ENCODE measurements around the gene AQP3.
"Not testable (repeated sequence)": the region's sequence is repeated elsewhere in the genome, so short reads cannot be mapped to it uniquely, and the experiment has no call there.

Gene AQP3

DNA sequence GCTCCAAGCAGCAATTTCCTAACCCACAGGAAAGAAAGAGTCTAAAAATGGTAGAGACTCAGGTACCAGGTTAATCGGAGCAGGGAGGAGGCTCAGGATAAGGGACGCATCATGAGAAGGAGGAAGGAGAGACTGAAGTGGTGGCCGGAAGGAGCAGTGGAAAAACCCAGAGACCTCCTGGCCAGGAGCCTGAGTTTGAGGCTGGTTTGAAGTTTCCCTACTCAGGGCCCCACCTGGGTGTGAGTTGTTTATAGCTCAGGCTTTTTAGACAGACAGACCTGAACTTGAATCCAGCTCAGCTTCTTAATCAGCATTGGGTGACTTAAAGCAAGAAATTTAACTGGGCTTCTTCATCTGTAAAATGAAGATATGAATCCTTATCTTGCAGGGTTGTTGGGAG is 33.1 kb downstream of the AQP3 start:
- DNase-seq (ENCODE audit: low spot score) = no peak

DNA sequence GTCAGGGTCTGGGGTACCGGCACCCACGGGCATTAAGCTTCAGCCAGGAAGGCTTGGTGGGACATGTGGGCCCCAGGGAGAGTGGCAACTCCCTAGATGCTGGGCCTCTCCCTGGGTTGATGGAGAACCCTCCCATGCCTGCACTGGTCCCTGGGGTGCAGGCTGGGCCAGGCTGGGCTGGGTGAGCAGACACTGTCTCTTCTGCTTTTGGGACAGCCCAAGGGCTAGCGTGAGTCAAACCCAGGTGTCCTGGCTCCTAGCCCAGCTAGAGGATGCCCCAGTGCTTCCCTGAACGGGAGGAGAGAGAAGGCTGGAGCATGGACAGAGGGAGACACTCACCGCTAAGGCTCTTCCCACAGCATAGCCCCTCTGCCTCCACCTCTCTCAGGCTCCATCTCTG is 39.3 kb downstream of the AQP3 start:
- DNase-seq (ENCODE audit: low spot score) = no peak

GRCh38 chr9:33407061-33407460 is 40.3 kb downstream of the AQP3 start:
- DNase-seq (ENCODE audit: low spot score) = no peak

GRCh38 chr9:33404788-33405362 is 42.5 kb downstream of the AQP3 start:
- no peak for DNase-seq (ENCODE audit: low spot score)

GRCh38 chr9:33403941-33404787 is 43.2 kb downstream of the AQP3 start:
- DNase-seq (ENCODE audit: low spot score) = no peak

GRCh38 chr9:33402371-33402770 is 45.0 kb downstream of the AQP3 start, which contains the start of gene AQP7:
Gene AQP7, minus strand, starts transcription at chr9:33402568. Its CDS starts 1,306 bp downstream, at chr9:33401262.
- not testable (repeated sequence) for DNase-seq (ENCODE audit: low spot score)

GRCh38 chr9:33401809-33402208 is 45.6 kb downstream of the AQP3 start:
- not testable (repeated sequence) for DNase-seq (ENCODE audit: low spot score)

GRCh38 chr9:33399047-33399446 is 48.3 kb downstream of the AQP3 start:
- not testable (repeated sequence) for DNase-seq (ENCODE audit: low spot score)

GRCh38 chr9:33397801-33398200 is 49.6 kb downstream of the AQP3 start:
- DNase-seq (ENCODE audit: low spot score) = not testable (repeated sequence)

- peak; percentile 65 for DNase-seq (ENCODE audit: low spot score)
These were observed 52.1 kb downstream of the AQP3 start for GRCh38 chr9:33395159-33395879.

GRCh38 chr9:33393986-33394385 is 53.4 kb downstream of the AQP3 start:
- not testable (repeated sequence) for DNase-seq (ENCODE audit: low spot score)

DNA sequence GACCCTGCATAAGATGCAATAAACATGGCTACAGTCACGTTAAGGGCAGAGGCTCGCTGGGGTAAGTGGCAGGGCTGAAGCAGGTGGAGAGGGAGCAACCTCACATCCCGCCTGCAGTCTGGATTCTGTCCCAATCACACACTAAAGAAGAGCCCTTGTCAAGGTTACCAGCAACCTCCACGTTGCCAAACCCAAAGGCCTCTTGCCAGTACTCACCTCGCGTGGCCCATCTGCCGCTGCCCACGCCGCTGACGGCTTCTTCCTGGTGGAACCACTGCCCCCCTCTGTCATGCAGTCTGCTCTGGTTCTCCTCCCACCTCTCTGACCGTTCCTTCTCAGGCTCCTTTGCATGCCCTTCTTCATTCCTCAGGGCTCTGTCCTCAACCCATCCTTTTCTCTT is 53.8 kb downstream of the AQP3 start:
- no peak for DNase-seq (ENCODE audit: low spot score)

DNA sequence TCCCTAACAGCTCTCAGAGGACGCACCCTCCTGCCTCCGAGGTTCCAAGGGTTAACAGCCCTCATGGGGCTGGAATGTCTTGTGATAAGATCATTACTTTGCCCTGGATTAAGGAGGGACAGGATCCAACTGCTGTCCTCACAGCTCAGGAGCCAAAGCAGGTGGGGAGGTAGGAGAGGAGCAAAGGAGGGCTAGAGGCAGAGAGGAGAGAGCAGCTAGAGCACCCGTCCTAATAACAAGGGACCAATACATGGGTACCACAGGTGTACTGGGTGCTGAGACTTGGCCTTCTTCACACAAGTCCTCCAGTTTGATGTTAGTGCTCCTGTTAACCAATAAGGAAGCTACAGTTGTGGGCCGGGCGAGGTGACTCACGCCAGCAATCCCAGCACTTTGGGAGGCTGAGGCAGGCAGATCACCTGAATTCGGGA is 54.8 kb downstream of the AQP3 start:
- DNase-seq (ENCODE audit: low spot score) = not testable (repeated sequence)

Data from HuH-7 (cell line).